HG03045 (cell line): ENCODE results near the gene CYBA.

Source experiments
- ATAC-seq: cut with Tn5 transposase; IDR thresholded peaks from one replicate; pipeline ENCODE4 v1.9.1; 2021; ENCODE audit warnings: mild to moderate bottlenecking, moderate library complexity; ENCODE audit not compliant: unreplicated experiment

The CYBA gene

GRCh38 chr16:88647178-88648070, 3.4 kb downstream of the CYBA start:
- no peak for ATAC-seq

GRCh38 chr16:88646345-88647034, 4.4 kb downstream of the CYBA start:
- ATAC-seq, result no peak

GRCh38 chr16:88645941-88646340, 4.9 kb downstream of the CYBA start:
- no peak for ATAC-seq

GRCh38 chr16:88645455-88645854, 5.4 kb downstream of the CYBA start:
- ATAC-seq, result no peak

- no peak for ATAC-seq
Observed at GRCh38 chr16:88643644-88643932, 7.3 kb downstream of the CYBA start.

GRCh38 chr16:88642881-88643643, 7.8 kb downstream of the CYBA start:
- no peak for ATAC-seq

GRCh38 chr16:88640498-88641247, 10.2 kb downstream of the CYBA start:
- no peak for ATAC-seq

- ATAC-seq, result no peak
Observed at GRCh38 chr16:88640039-88640495, 10.8 kb downstream of the CYBA start.

- no peak for ATAC-seq
Observed at GRCh38 chr16:88639231-88640038, 11.4 kb downstream of the CYBA start.

- no peak for ATAC-seq
Observed at GRCh38 chr16:88638323-88639230, 12.3 kb downstream of the CYBA start, which contains the start of gene IL17C. Gene IL17C, plus strand, starts transcription at chr16:88638572. Its CDS starts 70 bp downstream, at chr16:88638642.

- ATAC-seq, result no peak
Observed at GRCh38 chr16:88636488-88637265, 14.2 kb downstream of the CYBA start.

GRCh38 chr16:88635671-88636319, 15.1 kb downstream of the CYBA start:
- ATAC-seq, result no peak

- ATAC-seq, result no peak
Observed at GRCh38 chr16:88634994-88635670, 15.7 kb downstream of the CYBA start.

- ATAC-seq, result peak; percentile 47
Observed at GRCh38 chr16:88634141-88634993, 16.5 kb downstream of the CYBA start.

GRCh38 chr16:88633684-88634140, 17.1 kb downstream of the CYBA start:
- ATAC-seq, result peak; percentile 25

- ATAC-seq, result no peak
Observed at GRCh38 chr16:88632587-88632930, 18.3 kb downstream of the CYBA start.
